Stromal cell of bone marrow (primary cell): ENCODE results near the gene OBSL1.

ENCODE experiments used
- DNase-seq: peaks from one replicate; pipeline ENCODE4 v3.0.0-alpha.2; 2012; ENCODE audit warnings: low read depth

The OBSL1 gene

GRCh38 chr2:219571311-219572236 lies at the start of gene OBSL1:
Gene OBSL1, minus strand, starts transcription at chr2:219571539. Its CDS starts 307 bp downstream, at chr2:219571232.
- DNase-seq = no peak

- DNase-seq = no peak
Observed at GRCh38 chr2:219620546-219620945, 49.2 kb upstream of the OBSL1 start.

GRCh38 chr2:219619235-219619634 lies 47.9 kb upstream of the OBSL1 start:
- no peak for DNase-seq

- no peak for DNase-seq
Observed at GRCh38 chr2:219618733-219619122, 47.4 kb upstream of the OBSL1 start.

GRCh38 chr2:219616550-219616949 lies 45.2 kb upstream of the OBSL1 start:
- DNase-seq = no peak

- DNase-seq = no peak
Observed at GRCh38 chr2:219615894-219616293, 44.6 kb upstream of the OBSL1 start.

GRCh38 chr2:219615036-219615435 lies 43.7 kb upstream of the OBSL1 start:
- no peak for DNase-seq

GRCh38 chr2:219614076-219614860 lies 42.9 kb upstream of the OBSL1 start:
- no peak for DNase-seq

GRCh38 chr2:219613461-219614070 lies 42.2 kb upstream of the OBSL1 start:
- no peak for DNase-seq

GRCh38 chr2:219612577-219613286 lies 41.4 kb upstream of the OBSL1 start:
- no peak for DNase-seq

GRCh38 chr2:219611866-219612576 lies 40.7 kb upstream of the OBSL1 start:
- no peak for DNase-seq

GRCh38 chr2:219611306-219611705 lies 40.0 kb upstream of the OBSL1 start:
- DNase-seq = no peak

GRCh38 chr2:219609149-219609750 lies 37.9 kb upstream of the OBSL1 start:
- DNase-seq = no peak

GRCh38 chr2:219608399-219608964 lies 37.1 kb upstream of the OBSL1 start:
- no peak for DNase-seq

- DNase-seq = no peak
Observed at GRCh38 chr2:219607931-219608330, 36.6 kb upstream of the OBSL1 start.

- no peak for DNase-seq
Observed at GRCh38 chr2:219605607-219605954, 34.2 kb upstream of the OBSL1 start.

GRCh38 chr2:219603771-219604170 lies 32.4 kb upstream of the OBSL1 start:
- DNase-seq = no peak

GRCh38 chr2:219598308-219599078 lies 27.2 kb upstream of the OBSL1 start:
- DNase-seq = no peak

- DNase-seq = peak; percentile 96
Observed at GRCh38 chr2:219597552-219598307, 26.4 kb upstream of the OBSL1 start, which contains the start of gene STK11IP. Gene STK11IP, plus strand, starts transcription at chr2:219597857. Its CDS starts 263 bp downstream, at chr2:219598120.
